GOT3 (cell line): ENCODE data around the gene KLHL36.
A peak's percentile ranks its signal among the peaks of the same experiment; 100 is the strongest.

Experiments used
- DNase-seq: peaks from one replicate; lab custom pipeline; 2025; ENCODE audit warnings: mixed read lengths; lab: John Stamatoyannopoulos, UW

Gene KLHL36

GRCh38 chr16:84647828-84648594, at the start of gene KLHL36:
Gene KLHL36 (plus strand): TSS chr16:84648511. CDS start chr16:84650868, 2,357 bp downstream.
- DNase-seq: no peak

- peak; percentile 17 for DNase-seq
Observed at GRCh38 chr16:84599521-84600202, 48.6 kb upstream of the KLHL36 start.

- DNase-seq: no peak
Observed at GRCh38 chr16:84600343-84601229, 47.7 kb upstream of the KLHL36 start.

- DNase-seq: peak; percentile 73
Observed at GRCh38 chr16:84603140-84603816, 45.0 kb upstream of the KLHL36 start.

- DNase-seq: no peak
Observed at GRCh38 chr16:84603940-84604339, 44.4 kb upstream of the KLHL36 start.

- DNase-seq: no peak
Observed at GRCh38 chr16:84604477-84605013, 43.8 kb upstream of the KLHL36 start.

GRCh38 chr16:84605339-84605848, 42.9 kb upstream of the KLHL36 start:
- no peak for DNase-seq

- no peak for DNase-seq
Observed at GRCh38 chr16:84606081-84606875, 42.0 kb upstream of the KLHL36 start.

GRCh38 chr16:84607061-84607460, 41.2 kb upstream of the KLHL36 start:
- DNase-seq: no peak

GRCh38 chr16:84607694-84608093, 40.6 kb upstream of the KLHL36 start:
- DNase-seq: no peak

GRCh38 chr16:84608282-84608681, 40.0 kb upstream of the KLHL36 start:
- DNase-seq: no peak

- DNase-seq: no peak
Observed at GRCh38 chr16:84609563-84610177, 38.6 kb upstream of the KLHL36 start.

GRCh38 chr16:84610376-84610775, 37.9 kb upstream of the KLHL36 start:
- DNase-seq: no peak

GRCh38 chr16:84611041-84611440, 37.3 kb upstream of the KLHL36 start:
- DNase-seq: no peak

GRCh38 chr16:84612686-84613085, 35.6 kb upstream of the KLHL36 start:
- no peak for DNase-seq

GRCh38 chr16:84613408-84614072, 34.8 kb upstream of the KLHL36 start:
- no peak for DNase-seq

- DNase-seq: no peak
Observed at GRCh38 chr16:84614073-84614459, 34.2 kb upstream of the KLHL36 start.

- DNase-seq: no peak
Observed at GRCh38 chr16:84614623-84614967, 33.7 kb upstream of the KLHL36 start.

GRCh38 chr16:84614968-84615813, 33.1 kb upstream of the KLHL36 start:
- DNase-seq: no peak
